RWPE2 (cell line): ENCODE data around the gene KPRP.

ENCODE experiments used
- ATAC-seq: fragments of 200-7000 bp; cut with Tn5 transposase; 3 replicates; pipeline ENCODE4 v1.9.1; 2021; ENCODE audit warnings: low read depth
- DNase-seq: peaks from one replicate; pipeline ENCODE4 v3.0.0-alpha.2; 2020; ENCODE audit warnings: low spot score
- H3K27ac ChIP-seq: fragments of 450-650 bp; 2 replicates; pipeline ENCODE4 v1.5.1; 2017; ENCODE audit warnings: mild to moderate bottlenecking; ENCODE audit not compliant: poor library complexity, severe bottlenecking
- H3K27me3 ChIP-seq: fragments of 250-450 bp; sonication (Bioruptor Pico); 2 replicates; pipeline ENCODE4 v1.5.1; 2021; ENCODE audit warnings: mild to moderate bottlenecking, moderate library complexity; ENCODE audit not compliant: insufficient read depth, poor library complexity, severe bottlenecking
- H3K36me3 ChIP-seq: fragments of 250-450 bp; sonication (Bioruptor Pico); 2 replicates; pipeline ENCODE4 v1.5.1; 2020; ENCODE audit warnings: low read depth, mild to moderate bottlenecking, moderate library complexity
- H3K4me1 ChIP-seq: fragments of 250-450 bp; sonication (Bioruptor Pico); 2 replicates; pipeline ENCODE4 v1.5.1; 2021; ENCODE audit warnings: mild to moderate bottlenecking, moderate library complexity; ENCODE audit not compliant: insufficient read depth, poor library complexity, severe bottlenecking
- H3K4me3 ChIP-seq: fragments of 250-450 bp; sonication (Bioruptor Pico); 2 replicates; pipeline ENCODE4 v1.5.1; 2021; ENCODE audit warnings: mild to moderate bottlenecking, moderate library complexity; ENCODE audit not compliant: severe bottlenecking
- H3K9me3 ChIP-seq: fragments of 250-450 bp; sonication (Bioruptor Pico); 2 replicates; pipeline ENCODE4 v1.5.1; 2021; ENCODE audit warnings: mild to moderate bottlenecking, moderate library complexity; ENCODE audit not compliant: severe bottlenecking
- TF ChIP-seq, protein P1 (sequence below): fragments of 450-650 bp; IDR thresholded peaks from one replicate; pipeline ENCODE4 v1.5.1; 2017; ENCODE audit warnings: mild to moderate bottlenecking, moderate library complexity; ENCODE audit not compliant: poor library complexity, severe bottlenecking

The KPRP gene

DNA sequence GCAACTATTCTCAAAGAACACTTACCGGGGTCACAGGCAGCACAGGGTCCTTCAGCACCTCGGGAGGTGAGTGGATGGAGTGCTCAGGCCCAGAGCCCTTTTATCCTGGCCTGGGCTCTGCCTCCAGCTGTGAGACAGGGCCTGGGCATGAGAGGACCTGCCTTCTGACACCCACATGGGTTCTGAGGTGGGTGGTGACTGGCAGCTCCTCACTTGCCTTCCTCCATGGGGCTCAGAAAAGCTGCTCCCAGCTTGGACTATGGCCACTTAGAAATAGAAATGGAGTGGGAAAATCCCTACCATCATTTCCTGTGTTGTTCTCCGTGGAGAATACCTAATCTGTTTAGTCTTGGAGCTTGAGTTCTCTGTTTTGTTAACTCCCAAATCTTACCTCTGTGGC, 48.8 kb downstream of the KPRP start, which contains the start of gene LCE1C:
Gene LCE1C (minus strand): TSS at position 76 of the 400 bp plus-strand sequence. CDS start 1,173 bp downstream, outside the sequence.
- TF ChIP-seq, protein P1, sequence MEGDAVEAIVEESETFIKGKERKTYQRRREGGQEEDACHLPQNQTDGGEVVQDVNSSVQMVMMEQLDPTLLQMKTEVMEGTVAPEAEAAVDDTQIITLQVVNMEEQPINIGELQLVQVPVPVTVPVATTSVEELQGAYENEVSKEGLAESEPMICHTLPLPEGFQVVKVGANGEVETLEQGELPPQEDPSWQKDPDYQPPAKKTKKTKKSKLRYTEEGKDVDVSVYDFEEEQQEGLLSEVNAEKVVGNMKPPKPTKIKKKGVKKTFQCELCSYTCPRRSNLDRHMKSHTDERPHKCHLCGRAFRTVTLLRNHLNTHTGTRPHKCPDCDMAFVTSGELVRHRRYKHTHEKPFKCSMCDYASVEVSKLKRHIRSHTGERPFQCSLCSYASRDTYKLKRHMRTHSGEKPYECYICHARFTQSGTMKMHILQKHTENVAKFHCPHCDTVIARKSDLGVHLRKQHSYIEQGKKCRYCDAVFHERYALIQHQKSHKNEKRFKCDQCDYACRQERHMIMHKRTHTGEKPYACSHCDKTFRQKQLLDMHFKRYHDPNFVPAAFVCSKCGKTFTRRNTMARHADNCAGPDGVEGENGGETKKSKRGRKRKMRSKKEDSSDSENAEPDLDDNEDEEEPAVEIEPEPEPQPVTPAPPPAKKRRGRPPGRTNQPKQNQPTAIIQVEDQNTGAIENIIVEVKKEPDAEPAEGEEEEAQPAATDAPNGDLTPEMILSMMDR, result no peak
- Histone ChIP-seq H3K27me3 (no peaks in the 10 kb centered on the region), H3K27ac (no peak within 1 kb of the TSS), H3K4me1 (no peaks in the 10 kb centered on the region), H3K4me3 (no peak within 1 kb of the TSS), H3K36me3 (no peaks in the 10 kb centered on the region), H3K9me3 (no peaks in the 10 kb centered on the region)
- ATAC-seq, result peak; percentile 35; the same call in 1 of the 3 replicates
- DNase-seq, result no peak

DNA sequence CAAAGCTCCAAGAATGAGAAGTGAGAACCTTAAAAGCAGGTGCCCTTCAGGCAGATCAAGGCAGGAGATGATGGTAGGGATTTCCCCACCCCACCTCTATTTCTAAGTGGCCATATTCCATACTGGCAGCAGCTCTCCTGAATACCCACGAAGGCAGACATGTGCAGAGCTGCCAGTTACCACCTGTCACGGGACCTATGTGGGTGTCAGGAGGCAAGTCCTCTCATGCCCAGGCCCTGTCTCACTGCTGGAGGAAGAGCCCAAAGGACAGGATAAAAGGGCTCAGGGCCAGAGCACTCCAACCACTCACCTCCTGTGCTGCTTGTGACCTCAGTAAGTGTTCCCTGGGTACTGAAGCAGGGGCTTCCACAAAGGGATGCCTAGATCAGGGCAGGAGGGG, 53.2 kb downstream of the KPRP start:
- ATAC-seq, result peak; percentile 51; the same call in 2 of the 3 replicates
- Histone ChIP-seq H3K9me3 (no peaks in the 10 kb centered on the region), H3K27ac (no peak overlapping the region), H3K4me3 (no peak overlapping the region), H3K36me3 (no peaks in the 10 kb centered on the region), H3K27me3 (no peaks in the 10 kb centered on the region), H3K4me1 (no peaks in the 10 kb centered on the region)
- TF ChIP-seq, protein P1, result no peak
- no peak for DNase-seq
